CD4-positive, alpha-beta T cell treated with Interleukin-6 for 4 hours (primary cell): ENCODE results near the gene SAPCD2.
"Not testable (repeated sequence)": the region's sequence is repeated elsewhere in the genome, so short reads cannot be mapped to it uniquely, and the experiment has no call there.

Experiments
- DNase-seq: peaks from one replicate; pipeline ENCODE4 v3.0.0-alpha.2; 2020; ENCODE audit warnings: mixed read lengths

The SAPCD2 gene

GRCh38 chr9:137070201-137070905, at the start of gene SAPCD2:
Gene SAPCD2, minus strand, starts transcription at chr9:137070557. Its CDS starts 97 bp downstream, at chr9:137070460.
- peak; percentile 85 for DNase-seq

- DNase-seq: not testable (repeated sequence)
These were observed 47.8 kb upstream of the SAPCD2 start for GRCh38 chr9:137118092-137118603.

- no peak for DNase-seq
These were observed 46.9 kb upstream of the SAPCD2 start for GRCh38 chr9:137117269-137117731.

GRCh38 chr9:137116728-137117127, 46.4 kb upstream of the SAPCD2 start:
- no peak for DNase-seq

GRCh38 chr9:137116027-137116507, 45.7 kb upstream of the SAPCD2 start:
- DNase-seq: no peak

- no peak for DNase-seq
These were observed 45.2 kb upstream of the SAPCD2 start for GRCh38 chr9:137115394-137116026.

- peak; percentile 86 for DNase-seq
These were observed 44.4 kb upstream of the SAPCD2 start, which contains the start of gene DPP7 for GRCh38 chr9:137114613-137115393. Gene DPP7, minus strand, starts transcription at chr9:137114733. Its CDS starts 20 bp downstream, at chr9:137114713.

GRCh38 chr9:137114220-137114612, 43.9 kb upstream of the SAPCD2 start:
- no peak for DNase-seq

GRCh38 chr9:137113385-137114159, 43.2 kb upstream of the SAPCD2 start:
- peak; percentile 54 for DNase-seq

- DNase-seq: no peak
These were observed 42.4 kb upstream of the SAPCD2 start for GRCh38 chr9:137112564-137113384.

- no peak for DNase-seq
These were observed 41.6 kb upstream of the SAPCD2 start for GRCh38 chr9:137111788-137112563.

- no peak for DNase-seq
These were observed 40.8 kb upstream of the SAPCD2 start for GRCh38 chr9:137110911-137111787.

GRCh38 chr9:137110147-137110910, 40.0 kb upstream of the SAPCD2 start:
- DNase-seq: no peak

- no peak for DNase-seq
These were observed 39.1 kb upstream of the SAPCD2 start for GRCh38 chr9:137109250-137110146.

GRCh38 chr9:137108608-137109249, 38.4 kb upstream of the SAPCD2 start:
- no peak for DNase-seq

- no peak for DNase-seq
These were observed 37.6 kb upstream of the SAPCD2 start for GRCh38 chr9:137107982-137108381.

GRCh38 chr9:137107312-137107921, 37.1 kb upstream of the SAPCD2 start:
- no peak for DNase-seq
